Choroid plexus epithelial cell (primary cell): Measurements from ENCODE around the gene SHB.

ENCODE experiments used
- DNase-seq: peaks from one replicate; pipeline ENCODE4 v3.0.0-alpha.2; 2010; ENCODE audit warnings: low read depth
- H3K4me3 ChIP-seq: 2 replicates; pipeline ENCODE4 v1.5.1; 2011; ENCODE audit warnings: low read depth, mild to moderate bottlenecking, control low read depth, low read length, moderate library complexity
- CTCF ChIP-seq: conservative IDR thresholded peaks from 2 replicates; pipeline ENCODE4 v1.5.1; 2011; ENCODE audit warnings: low read depth, mild to moderate bottlenecking, control low read depth, inconsistent platforms, low read length, moderate library complexity

SHB gene

GRCh38 chr9:38012767-38013450 lies 56.1 kb downstream of the SHB start:
- TF ChIP-seq CTCF, result no peak
- no peak for DNase-seq
- no peak overlapping the region for H3K4me3 ChIP-seq

- no peak overlapping the region for H3K4me3 ChIP-seq
- TF ChIP-seq CTCF, result no peak
- DNase-seq, result no peak
Measured at GRCh38 chr9:38011991-38012390, 57.0 kb downstream of the SHB start.

- no peak for TF ChIP-seq CTCF
- no peak for DNase-seq
- H3K4me3 ChIP-seq, result no peak overlapping the region
Measured at GRCh38 chr9:38010918-38011704, 57.9 kb downstream of the SHB start.

GRCh38 chr9:38009990-38010389 lies 59.0 kb downstream of the SHB start:
- TF ChIP-seq CTCF, result no peak
- DNase-seq, result no peak
- H3K4me3 ChIP-seq, result no peak overlapping the region

- TF ChIP-seq CTCF, result no peak
- DNase-seq, result no peak
- H3K4me3 ChIP-seq, result no peak overlapping the region
Measured at GRCh38 chr9:38009035-38009501, 60.0 kb downstream of the SHB start.

- TF ChIP-seq CTCF, result no peak
- H3K4me3 ChIP-seq, result no peak overlapping the region
- peak; percentile 94 for DNase-seq
Measured at GRCh38 chr9:38008168-38009034, 60.6 kb downstream of the SHB start.
